ENCODE data around the gene VMP1.

Gene VMP1

GRCh38 chr17:59775786-59776350 is 68.4 kb downstream of the VMP1 start:
- Histone ChIP-seq H3K9ac (ENCODE audit: low read length) (no peak overlapping the region), H4K20me1 (ENCODE audit: low read depth, low read length) (no peaks in the 10 kb centered on the region), H2AFZ (ENCODE audit: low read depth, low read length, severe bottlenecking) (no peak overlapping the region), H3K36me3 (ENCODE audit: low read length) (peaks cover 18% of the 10 kb centered on the region), H3K9me2 (replicated peaks; ENCODE audit: insufficient read depth, low read length) (no peaks in the 10 kb centered on the region), H3K79me2 (ENCODE audit: insufficient read depth, low read length) (no peaks in the 10 kb centered on the region), H3K4me2 (ENCODE audit: low read depth, low read length, poor library complexity, severe bottlenecking) (no peak overlapping the region), H3F3A (ENCODE audit: insufficient read depth) (no peaks in the 10 kb centered on the region), H3K27me3 (ENCODE audit: low read length) (no peaks in the 10 kb centered on the region), H3K4me3 (ENCODE audit: insufficient read depth, low read length, poor library complexity, severe bottlenecking) (no peak overlapping the region), H3K27ac (ENCODE audit: low read depth, low read length) (no peak overlapping the region), H3K9me3 (ENCODE audit: insufficient read depth, low read length) (no peaks in the 10 kb centered on the region)
- TF ChIP-seq CTCF (IDR thresholded peaks at IDR 0.05; ENCODE audit: insufficient read depth, low read length, poor library complexity, severe bottlenecking) (no peak), EZH2phosphoT487 (conservative IDR thresholded peaks at IDR 0.05; ENCODE audit: low read length) (no peak)

GRCh38 chr17:59776577-59776976 is 69.1 kb downstream of the VMP1 start:
- no peaks in the 10 kb centered on the region for H3K27me3 ChIP-seq (ENCODE audit: low read length)
- no peaks in the 10 kb centered on the region for H3F3A ChIP-seq (ENCODE audit: insufficient read depth)
- no peaks in the 10 kb centered on the region for H3K79me2 ChIP-seq (ENCODE audit: insufficient read depth, low read length)
- H3K4me2 ChIP-seq (ENCODE audit: low read depth, low read length, poor library complexity, severe bottlenecking), result no peak overlapping the region
- no peak overlapping the region for H3K9ac ChIP-seq (ENCODE audit: low read length)
- H2AFZ ChIP-seq (ENCODE audit: low read depth, low read length, severe bottlenecking), result no peak overlapping the region
- H3K36me3 ChIP-seq (ENCODE audit: low read length), result peaks cover 18% of the 10 kb centered on the region
- TF ChIP-seq CTCF (IDR thresholded peaks at IDR 0.05; ENCODE audit: insufficient read depth, low read length, poor library complexity, severe bottlenecking) (no peak), EZH2phosphoT487 (conservative IDR thresholded peaks at IDR 0.05; ENCODE audit: low read length) (no peak)
- no peaks in the 10 kb centered on the region for H3K9me2 ChIP-seq (replicated peaks; ENCODE audit: insufficient read depth, low read length)
- no peaks in the 10 kb centered on the region for H4K20me1 ChIP-seq (ENCODE audit: low read depth, low read length)
- H3K4me3 ChIP-seq (ENCODE audit: insufficient read depth, low read length, poor library complexity, severe bottlenecking), result no peak overlapping the region
- H3K9me3 ChIP-seq (ENCODE audit: insufficient read depth, low read length), result no peaks in the 10 kb centered on the region
- H3K27ac ChIP-seq (ENCODE audit: low read depth, low read length), result no peak overlapping the region

DNA sequence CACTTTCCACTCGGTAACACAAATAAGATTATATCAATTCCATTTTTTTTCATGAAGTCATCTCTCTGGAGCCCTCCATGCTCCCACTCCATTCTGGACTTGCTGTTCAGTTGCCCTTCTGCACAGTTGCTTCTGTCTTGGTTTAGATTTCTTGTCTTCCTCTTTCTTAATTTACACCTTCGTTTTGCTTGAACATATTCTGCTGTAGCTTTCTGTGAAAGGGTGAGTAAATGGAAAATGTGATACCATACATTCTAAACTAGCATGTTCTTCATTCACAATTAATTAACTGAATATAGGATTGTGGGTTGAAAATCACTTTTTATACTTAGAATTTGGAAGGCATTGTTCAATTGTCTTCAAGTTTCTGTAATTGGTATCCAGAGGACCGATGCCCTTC is 69.6 kb downstream of the VMP1 start:
- H2AFZ ChIP-seq (ENCODE audit: low read depth, low read length, severe bottlenecking), result no peak overlapping the region
- H3K79me2 ChIP-seq (ENCODE audit: insufficient read depth, low read length), result no peaks in the 10 kb centered on the region
- H3F3A ChIP-seq (ENCODE audit: insufficient read depth), result no peaks in the 10 kb centered on the region
- H3K4me3 ChIP-seq (ENCODE audit: insufficient read depth, low read length, poor library complexity, severe bottlenecking), result no peak overlapping the region
- H3K9ac ChIP-seq (ENCODE audit: low read length), result no peak overlapping the region
- no peaks in the 10 kb centered on the region for H3K27me3 ChIP-seq (ENCODE audit: low read length)
- no peaks in the 10 kb centered on the region for H3K9me2 ChIP-seq (replicated peaks; ENCODE audit: insufficient read depth, low read length)
- no peak overlapping the region for H3K27ac ChIP-seq (ENCODE audit: low read depth, low read length)
- no peaks in the 10 kb centered on the region for H3K9me3 ChIP-seq (ENCODE audit: insufficient read depth, low read length)
- TF ChIP-seq EZH2phosphoT487 (conservative IDR thresholded peaks at IDR 0.05; ENCODE audit: low read length) (no peak), CTCF (IDR thresholded peaks at IDR 0.05; ENCODE audit: insufficient read depth, low read length, poor library complexity, severe bottlenecking) (no peak)
- peaks cover 18% of the 10 kb centered on the region for H3K36me3 ChIP-seq (ENCODE audit: low read length)
- H4K20me1 ChIP-seq (ENCODE audit: low read depth, low read length), result no peaks in the 10 kb centered on the region
- H3K4me2 ChIP-seq (ENCODE audit: low read depth, low read length, poor library complexity, severe bottlenecking), result no peak overlapping the region
